ENCODE measurements around the gene CCNYL1. TPM values are rescaled to one million over a fixed set of nuclear protein-coding genes. Genes with fewer than 3 reads are reported as not detected.
A peak's percentile ranks its signal among the peaks of the same experiment; 100 is the strongest.

CCNYL1 gene
- total and polyA plus RNA-seq, 12 donors = 3.6 to 16.1 (median 9.1) TPM

DNA sequence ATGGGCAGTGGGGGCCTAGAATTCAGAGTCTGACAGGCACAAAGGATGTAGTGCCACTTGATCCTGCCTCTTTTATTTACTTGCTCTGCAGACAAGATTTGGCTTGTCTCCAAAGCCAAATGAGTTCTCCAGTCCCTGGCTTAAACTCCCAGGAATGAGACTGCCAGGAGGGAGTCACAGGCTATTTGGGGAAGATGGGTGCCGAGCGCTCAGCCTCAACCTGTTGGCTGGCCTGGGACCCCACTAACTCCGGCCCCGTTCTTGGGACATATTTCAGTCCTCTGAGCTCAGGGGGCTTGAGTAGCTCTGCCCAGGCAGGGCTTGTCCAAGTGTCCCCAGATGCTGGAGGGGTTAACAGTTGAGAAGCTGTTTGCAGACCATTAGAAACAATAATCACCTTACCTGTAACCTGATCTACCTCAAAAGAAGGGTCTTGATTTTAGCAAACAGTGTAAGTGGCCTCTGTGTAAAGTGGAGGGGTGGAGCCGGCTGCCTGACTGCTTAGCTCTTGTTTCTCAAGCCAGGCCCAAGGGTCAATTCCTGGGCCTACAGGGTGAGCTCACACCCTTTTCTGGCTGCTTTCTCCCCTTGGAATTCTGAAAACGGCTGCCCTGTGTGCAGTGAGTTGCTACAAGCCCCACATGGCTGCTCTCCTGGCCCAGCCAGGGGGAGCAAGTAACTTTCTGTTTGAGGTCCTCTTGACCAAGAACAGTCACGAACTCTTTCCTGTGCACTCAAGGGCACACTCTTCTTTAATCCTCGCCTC, 85.3 kb downstream of the CCNYL1 start:
- peak; percentile 38 to 89 (median 76) for ATAC-seq

GRCh38 chr2:207801259-207801658, 89.8 kb downstream of the CCNYL1 start:
- Histone ChIP-seq H3K4me3 (no peak overlapping the region), H3K36me3 (no peaks in the 10 kb centered on the region), H3K27ac (no peak overlapping the region), H3K27me3 (no peaks in the 10 kb centered on the region), H3K9me3 (no peaks in the 10 kb centered on the region), H3K4me1 (peaks cover 0 to 10% (median 8%) of the 10 kb centered on the region in 9 donors)
- no peak for TF ChIP-seq CTCF (IDR thresholded peaks at IDR 0.05)
- ATAC-seq = no peak
- WGBS, 2 donors = 22 to 27% methylated on average over 3 of the region's 3 CpGs
- no peak for DNase-seq
- intact Hi-C loops (cut with DNase I) = no loop called here

More for the DNA sequence above, 85.3 kb downstream of the CCNYL1 start:
- no peak for DNase-seq
- Histone ChIP-seq H3K27me3 (no peaks in the 10 kb centered on the region), H3K9me3 (no peaks in the 10 kb centered on the region), H3K27ac (peak overlapping the region in 6 of 10 donors; percentile 10 to 58 (median 22)), H3K36me3 (no peaks in the 10 kb centered on the region), H3K4me3 (no peak overlapping the region), H3K4me1 (peaks cover 0 to 28% (median 10%) of the 10 kb centered on the region in 9 donors)
- WGBS, 2 donors = 41 to 47% methylated on average over 8 of the region's 8 CpGs
- intact Hi-C loops (cut with DNase I) = no loop called here
- peak in 1 of 9 donors; percentile 9 for TF ChIP-seq CTCF (IDR thresholded peaks at IDR 0.05)

DNA sequence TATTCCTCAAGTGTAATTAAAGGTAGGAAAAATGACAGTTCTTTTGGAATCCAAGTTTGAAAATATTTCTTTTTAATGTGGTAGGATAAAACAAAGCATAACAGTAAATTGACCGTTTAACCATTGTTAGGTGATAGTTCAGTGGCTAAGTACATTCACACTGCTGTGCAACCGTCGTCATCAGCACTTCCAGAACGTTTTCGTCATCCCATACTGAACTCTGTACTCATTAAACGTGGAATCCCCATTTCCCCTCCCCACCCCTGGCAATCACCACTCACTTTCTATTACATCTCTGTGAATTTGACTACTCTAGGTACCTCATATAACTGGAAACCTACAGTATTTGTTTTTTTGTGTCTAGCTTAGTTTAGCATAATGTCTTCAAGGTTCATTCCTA, 91.2 kb downstream of the CCNYL1 start:
- intact Hi-C loops (cut with DNase I) = no loop called here
- Histone ChIP-seq H3K9me3 (no peaks in the 10 kb centered on the region), H3K4me1 (no peaks in the 10 kb centered on the region), H3K27ac (no peak overlapping the region), H3K4me3 (no peak overlapping the region), H3K36me3 (no peaks in the 10 kb centered on the region), H3K27me3 (no peaks in the 10 kb centered on the region)
- WGBS, 2 donors = 77 to 83% methylated on average over 6 of the region's 6 CpGs
- no peak for TF ChIP-seq CTCF (IDR thresholded peaks at IDR 0.05)
- DNase-seq (no peak), ATAC-seq (no peak)

Other genes starting within 250 kb of the CCNYL1 start
- gene CREB1, start 181.7 kb upstream of the CCNYL1 start, total RNA-seq = 10 to 100 TPM; 36.8 to 62.2 (median 45.7) TPM
- gene CREB1, start 181.7 kb upstream of the CCNYL1 start, polyA plus RNA-seq = 1 to 10 TPM; 4.6 to 5.5 TPM
- 10 to 100 TPM in 9 of 10 donors, 1 to 10 TPM in 1; 10.0 to 22.5 (median 12.9) TPM for gene METTL21A, start 86.2 kb upstream of the CCNYL1 start, total RNA-seq
- 10 to 100 TPM; 14.0 to 21.5 TPM for gene METTL21A, start 86.2 kb upstream of the CCNYL1 start, polyA plus RNA-seq
- gene FZD5, start 58.3 kb downstream of the CCNYL1 start, total RNA-seq = 1 to 10 TPM; 3.0 to 5.7 (median 5.0) TPM
- 1 to 10 TPM; 1.0 to 1.9 TPM for gene FZD5, start 58.3 kb downstream of the CCNYL1 start, polyA plus RNA-seq